Activated CD8-positive, alpha-beta T cell treated with anti-CD3 and anti-CD28 coated beads for 36 hours (primary cell): ENCODE measurements around the gene S100A8. TPM values are rescaled to one million over a fixed set of nuclear protein-coding genes. Genes with fewer than 3 reads are reported as not detected.
"Not testable (repeated sequence)": the region's sequence is repeated elsewhere in the genome, so short reads cannot be mapped to it uniquely, and the experiment has no call there.

Experiments
- ATAC-seq: fragments of 200-7000 bp; cut with Tn5 transposase; one replicate; pipeline ENCODE4 v1.10.0; 2021; ENCODE audit warnings: mild to moderate bottlenecking, moderate library complexity
- CTCF ChIA-PET: fragments of 350-600 bp; sonication (Branson Sonifier 250); formaldehyde crosslinking; loops from one replicate; lab custom pipeline; 2021; ENCODE audit warnings: antibody characterized with exemption; lab: Charles Lee
- POLR2A ChIA-PET: fragments of 350-600 bp; sonication (Branson Sonifier 250); formaldehyde crosslinking; loops from one replicate; lab custom pipeline; 2021; ENCODE audit warnings: antibody characterized with exemption; lab: Charles Lee
- DNase-seq: peaks from one replicate; pipeline ENCODE4 v3.0.0-alpha.2; 2020
- H3K27ac Mint-ChIP-seq: one replicate; pipeline ENCODE4 v1.8.0; 2021; ENCODE audit warnings: mild to moderate bottlenecking, mixed read lengths
- H3K27me3 Mint-ChIP-seq: one replicate; pipeline ENCODE4 v1.8.0; 2021; ENCODE audit warnings: mixed read lengths
- H3K36me3 Mint-ChIP-seq: one replicate; pipeline ENCODE4 v1.8.0; 2021; ENCODE audit warnings: low read depth, mixed read lengths
- H3K4me1 Mint-ChIP-seq: one replicate; pipeline ENCODE4 v1.8.0; 2021; ENCODE audit warnings: low read depth, mixed read lengths
- H3K4me3 Mint-ChIP-seq: one replicate; pipeline ENCODE4 v1.8.0; 2021; ENCODE audit warnings: mild to moderate bottlenecking, moderate library complexity, mixed read lengths
- H3K9me3 Mint-ChIP-seq: one replicate; pipeline ENCODE4 v1.8.0; 2021; ENCODE audit warnings: mixed read lengths
- intact Hi-C: fragments of 100-400 bp; cut with micrococcal nuclease; formaldehyde crosslinking; loops from one replicate; pipeline ENCODE4 v1.10.0; 2022
- total RNA-seq, 2 experiments: library from RNA; stranded (reverse); gene quantifications; one replicate each; pipeline ENCODE4 v1.2.3, GENCODE V29; 2021
- TF ChIP-seq, protein P1 (sequence below): fragments of 200-600 bp; IDR thresholded peaks from one replicate; pipeline ENCODE4 v1.8.0; 2022; ENCODE audit warnings: antibody characterized with exemption, mild to moderate bottlenecking

The S100A8 gene
- total RNA-seq, 2 experiments from 2014 or later = not detected

DNA sequence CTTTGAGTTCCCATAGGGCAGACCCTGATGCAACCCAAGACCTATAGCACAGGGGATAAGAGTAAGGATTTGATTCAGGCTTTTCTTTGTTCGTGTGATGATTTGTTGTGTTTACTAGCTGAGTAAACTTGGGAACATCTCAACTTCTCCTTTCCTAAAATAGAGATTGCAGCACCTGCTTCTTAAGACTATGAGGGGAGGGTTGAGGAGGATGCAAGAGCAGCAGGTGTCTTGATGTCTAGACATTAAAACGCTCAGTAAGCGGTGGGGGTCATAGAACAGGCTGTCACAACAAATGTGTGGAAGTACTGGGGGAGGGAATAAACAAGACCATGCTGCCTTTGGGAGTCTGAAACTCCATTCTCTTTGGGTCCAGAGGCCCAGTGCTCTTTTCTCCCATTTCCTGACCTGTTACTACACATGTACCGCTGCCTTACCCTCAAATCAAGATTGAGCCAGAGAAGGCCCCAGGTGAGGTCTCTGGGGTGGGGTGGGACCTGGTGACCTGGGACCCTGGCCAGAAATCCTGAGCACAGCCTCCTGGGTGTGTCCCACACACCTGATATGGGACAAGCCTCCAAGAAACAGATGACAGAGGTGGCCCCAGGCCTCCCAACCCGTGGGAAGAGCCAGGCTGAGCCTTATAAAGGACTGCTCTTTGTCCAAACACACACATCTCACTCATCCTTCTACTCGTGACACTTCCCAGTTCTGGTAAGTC, 25.1 kb upstream of the S100A8 start, which contains the start of gene S100A7A:
TSS of gene S100A7A (plus strand) at position 671 of the 721 bp plus-strand sequence. CDS start 1,563 bp downstream, outside the sequence.
- no peak for DNase-seq
- CTCF ChIA-PET = no interaction called here
- H3K9me3 Mint-ChIP-seq = peaks cover 4% of the 10 kb centered on the region

GRCh38 chr1:153413961-153414360, 23.1 kb upstream of the S100A8 start:
- H3K36me3 Mint-ChIP-seq, H3K9me3 Mint-ChIP-seq, H3K4me1 Mint-ChIP-seq, H3K27ac Mint-ChIP-seq, CTCF ChIA-PET, intact Hi-C loops, POLR2A ChIA-PET, DNase-seq, H3K4me3 Mint-ChIP-seq, ATAC-seq: not testable (repeated sequence)
- H3K27me3 Mint-ChIP-seq = peaks cover 12% of the 10 kb centered on the region

More for the DNA sequence above, 25.1 kb upstream of the S100A8 start, which contains the start of gene S100A7A:
- Mint-ChIP-seq H3K36me3 (no peaks in the 10 kb centered on the region), H3K4me1 (no peaks in the 10 kb centered on the region), H3K4me3 (no peak within 1 kb of the TSS), H3K27me3 (peaks cover 16% of the 10 kb centered on the region), H3K27ac (no peak within 1 kb of the TSS)
- TF ChIP-seq, protein P1, sequence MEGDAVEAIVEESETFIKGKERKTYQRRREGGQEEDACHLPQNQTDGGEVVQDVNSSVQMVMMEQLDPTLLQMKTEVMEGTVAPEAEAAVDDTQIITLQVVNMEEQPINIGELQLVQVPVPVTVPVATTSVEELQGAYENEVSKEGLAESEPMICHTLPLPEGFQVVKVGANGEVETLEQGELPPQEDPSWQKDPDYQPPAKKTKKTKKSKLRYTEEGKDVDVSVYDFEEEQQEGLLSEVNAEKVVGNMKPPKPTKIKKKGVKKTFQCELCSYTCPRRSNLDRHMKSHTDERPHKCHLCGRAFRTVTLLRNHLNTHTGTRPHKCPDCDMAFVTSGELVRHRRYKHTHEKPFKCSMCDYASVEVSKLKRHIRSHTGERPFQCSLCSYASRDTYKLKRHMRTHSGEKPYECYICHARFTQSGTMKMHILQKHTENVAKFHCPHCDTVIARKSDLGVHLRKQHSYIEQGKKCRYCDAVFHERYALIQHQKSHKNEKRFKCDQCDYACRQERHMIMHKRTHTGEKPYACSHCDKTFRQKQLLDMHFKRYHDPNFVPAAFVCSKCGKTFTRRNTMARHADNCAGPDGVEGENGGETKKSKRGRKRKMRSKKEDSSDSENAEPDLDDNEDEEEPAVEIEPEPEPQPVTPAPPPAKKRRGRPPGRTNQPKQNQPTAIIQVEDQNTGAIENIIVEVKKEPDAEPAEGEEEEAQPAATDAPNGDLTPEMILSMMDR = no peak
- intact Hi-C loops = no loop called here
- no peak for ATAC-seq
- POLR2A ChIA-PET = interaction anchor here (0.6 kb wide), 1 partner anchor 93 kb away, joined by 3 read pairs; no protein-coding TSS in a partner anchor

DNA sequence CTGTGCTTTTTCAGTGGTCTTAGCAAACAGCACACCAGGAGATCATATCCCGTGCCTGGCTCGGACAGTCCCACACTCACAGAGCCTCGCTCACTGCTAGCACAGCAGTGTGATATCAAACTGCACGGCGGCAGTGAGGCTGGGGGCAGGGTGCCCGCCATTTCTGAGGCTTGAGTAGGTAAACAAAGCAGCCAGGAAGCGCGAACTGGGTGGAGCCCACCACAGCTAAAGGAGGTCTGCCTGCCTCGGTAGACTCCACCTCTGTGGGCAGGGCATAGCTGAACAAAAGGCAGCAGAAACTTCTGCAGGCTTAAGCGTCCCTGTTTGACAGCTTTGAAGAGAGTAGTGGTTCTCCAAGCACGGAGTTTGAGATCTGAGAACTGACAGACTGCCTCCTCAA, 16.4 kb upstream of the S100A8 start:
- intact Hi-C loops, H3K36me3 Mint-ChIP-seq, POLR2A ChIA-PET, DNase-seq, H3K4me1 Mint-ChIP-seq, H3K27ac Mint-ChIP-seq, H3K9me3 Mint-ChIP-seq, ATAC-seq, H3K4me3 Mint-ChIP-seq: not testable (repeated sequence)
- CTCF ChIA-PET = interaction anchor here (2.1 to 3.0 kb wide), 2 partner anchors 49 to 54 kb away, joined by 5 to 20 read pairs; partner anchors contain the start of gene S100A9
- H3K27me3 Mint-ChIP-seq = peaks cover 16% of the 10 kb centered on the region

GRCh38 chr1:153405825-153406599, 15.1 kb upstream of the S100A8 start:
- H3K36me3 Mint-ChIP-seq, POLR2A ChIA-PET, H3K9me3 Mint-ChIP-seq, H3K4me3 Mint-ChIP-seq, DNase-seq, H3K4me1 Mint-ChIP-seq, ATAC-seq, H3K27ac Mint-ChIP-seq, intact Hi-C loops: not testable (repeated sequence)
- peaks cover 16% of the 10 kb centered on the region for H3K27me3 Mint-ChIP-seq
- CTCF ChIA-PET = interaction anchor here (0.7 to 3.8 kb wide), 4 partner anchors 20 to 53 kb away, joined by 3 to 20 read pairs (median 12); partner anchors contain the start of gene S100A9

DNA sequence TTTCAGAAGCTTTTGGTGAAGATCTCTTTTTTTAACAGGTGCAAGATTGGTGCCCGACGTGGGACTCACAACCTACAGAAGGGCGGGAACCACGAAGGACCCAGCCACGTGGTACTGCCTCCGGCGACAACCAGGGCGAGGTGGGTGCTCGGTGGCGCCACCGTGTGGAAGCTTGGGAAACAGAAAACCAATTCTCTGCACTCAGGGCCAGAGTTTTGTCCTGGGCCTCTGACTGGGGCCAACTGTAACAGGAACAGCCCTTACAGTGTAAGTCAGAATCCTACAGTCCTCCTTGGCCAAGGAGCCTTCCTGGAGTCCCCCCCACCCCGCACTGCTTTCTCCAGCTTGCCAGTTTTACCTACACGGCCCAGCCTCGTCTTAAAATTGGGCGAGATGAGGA, 13.9 kb upstream of the S100A8 start:
- CTCF ChIA-PET = interaction anchor here (1.1 to 3.8 kb wide), 3 partner anchors 17 to 52 kb away, joined by 3 to 20 read pairs (median 4); partner anchors contain the start of gene S100A12
- Mint-ChIP-seq H3K4me1 (peaks cover 8% of the 10 kb centered on the region), H3K27ac (no peak overlapping the region), H3K9me3 (peaks cover 2% of the 10 kb centered on the region), H3K36me3 (no peaks in the 10 kb centered on the region), H3K27me3 (peaks cover 15% of the 10 kb centered on the region), H3K4me3 (no peak overlapping the region)
- DNase-seq (peak; percentile 74), ATAC-seq (peak; percentile 70)
- POLR2A ChIA-PET = no interaction called here
- TF ChIP-seq, protein P1 = peak; percentile 69
- intact Hi-C loops = loop anchor here (5.0 kb wide), 1 partner anchor 52 kb away; no protein-coding TSS in a partner anchor

GRCh38 chr1:153404086-153404635, 13.3 kb upstream of the S100A8 start:
- Mint-ChIP-seq H3K27me3 (peaks cover 12% of the 10 kb centered on the region), H3K36me3 (no peaks in the 10 kb centered on the region), H3K27ac (no peak overlapping the region), H3K4me1 (peaks cover 8% of the 10 kb centered on the region), H3K4me3 (no peak overlapping the region), H3K9me3 (peaks cover 2% of the 10 kb centered on the region)
- intact Hi-C loops = loop anchor here (5.0 kb wide), 1 partner anchor 52 kb away; no protein-coding TSS in a partner anchor
- TF ChIP-seq, protein P1 = no peak
- DNase-seq = no peak
- POLR2A ChIA-PET = no interaction called here
- CTCF ChIA-PET = interaction anchor here (1.0 to 3.8 kb wide), 4 partner anchors 16 to 70 kb away, joined by 3 to 20 read pairs (median 4); partner anchors contain the start of gene S100A12
- ATAC-seq = no peak
